Measurements from ENCODE around the gene GTF3C2.

Gene GTF3C2

GRCh38 chr2:27379383-27379835, 22.8 kb upstream of the GTF3C2 start:
- no peak for DNase-seq (ENCODE audit: low read depth)
- H3K4me3 ChIP-seq (ENCODE audit: low read depth, low read length) = peak overlapping the region; percentile 80
- TF ChIP-seq POLR2A (IDR thresholded peaks at IDR 0.05; ENCODE audit: extremely low read depth, insufficient read length) (no peak), MAX (IDR thresholded peaks at IDR 0.05; ENCODE audit: low read depth, low read length) (no peak), MYC (IDR thresholded peaks at IDR 0.05; ENCODE audit: low read depth, low read length) (no peak)
- TF ChIP-seq, protein P1, sequence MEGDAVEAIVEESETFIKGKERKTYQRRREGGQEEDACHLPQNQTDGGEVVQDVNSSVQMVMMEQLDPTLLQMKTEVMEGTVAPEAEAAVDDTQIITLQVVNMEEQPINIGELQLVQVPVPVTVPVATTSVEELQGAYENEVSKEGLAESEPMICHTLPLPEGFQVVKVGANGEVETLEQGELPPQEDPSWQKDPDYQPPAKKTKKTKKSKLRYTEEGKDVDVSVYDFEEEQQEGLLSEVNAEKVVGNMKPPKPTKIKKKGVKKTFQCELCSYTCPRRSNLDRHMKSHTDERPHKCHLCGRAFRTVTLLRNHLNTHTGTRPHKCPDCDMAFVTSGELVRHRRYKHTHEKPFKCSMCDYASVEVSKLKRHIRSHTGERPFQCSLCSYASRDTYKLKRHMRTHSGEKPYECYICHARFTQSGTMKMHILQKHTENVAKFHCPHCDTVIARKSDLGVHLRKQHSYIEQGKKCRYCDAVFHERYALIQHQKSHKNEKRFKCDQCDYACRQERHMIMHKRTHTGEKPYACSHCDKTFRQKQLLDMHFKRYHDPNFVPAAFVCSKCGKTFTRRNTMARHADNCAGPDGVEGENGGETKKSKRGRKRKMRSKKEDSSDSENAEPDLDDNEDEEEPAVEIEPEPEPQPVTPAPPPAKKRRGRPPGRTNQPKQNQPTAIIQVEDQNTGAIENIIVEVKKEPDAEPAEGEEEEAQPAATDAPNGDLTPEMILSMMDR (IDR thresholded peaks at IDR 0.05; ENCODE audit: low read depth, low read length) = no peak

DNA sequence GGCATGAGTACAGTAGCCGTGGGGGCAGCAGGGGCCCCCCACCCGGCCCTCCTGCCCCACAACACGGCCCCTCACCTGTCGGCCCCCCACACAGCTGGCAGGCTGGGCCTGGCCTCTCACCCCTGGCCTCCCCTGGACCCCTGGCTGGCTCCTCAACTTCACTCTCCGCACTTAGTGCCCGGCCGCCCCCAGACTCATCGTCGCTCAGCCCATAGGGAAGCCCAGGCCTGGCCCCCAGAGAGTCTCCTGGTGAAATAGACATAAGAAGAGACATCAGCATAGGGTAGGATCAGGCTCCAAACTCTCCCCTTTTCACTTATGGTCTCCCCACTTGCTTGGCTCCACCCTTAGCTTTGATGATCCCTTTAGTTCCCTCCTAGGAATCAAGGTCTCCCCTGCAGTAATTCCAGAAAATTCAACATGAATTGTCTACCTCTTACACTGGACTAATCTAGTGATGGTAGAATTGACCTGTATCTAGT, 22.3 kb upstream of the GTF3C2 start:
- TF ChIP-seq MYC (IDR thresholded peaks at IDR 0.05; ENCODE audit: low read depth, low read length) (no peak), MAX (IDR thresholded peaks at IDR 0.05; ENCODE audit: low read depth, low read length) (no peak), POLR2A (IDR thresholded peaks at IDR 0.05; ENCODE audit: extremely low read depth, insufficient read length) (no peak)
- TF ChIP-seq, protein P1 (IDR thresholded peaks at IDR 0.05; ENCODE audit: low read depth, low read length) = no peak
- H3K4me3 ChIP-seq (ENCODE audit: low read depth, low read length) = peak overlapping the region; percentile 80

DNA sequence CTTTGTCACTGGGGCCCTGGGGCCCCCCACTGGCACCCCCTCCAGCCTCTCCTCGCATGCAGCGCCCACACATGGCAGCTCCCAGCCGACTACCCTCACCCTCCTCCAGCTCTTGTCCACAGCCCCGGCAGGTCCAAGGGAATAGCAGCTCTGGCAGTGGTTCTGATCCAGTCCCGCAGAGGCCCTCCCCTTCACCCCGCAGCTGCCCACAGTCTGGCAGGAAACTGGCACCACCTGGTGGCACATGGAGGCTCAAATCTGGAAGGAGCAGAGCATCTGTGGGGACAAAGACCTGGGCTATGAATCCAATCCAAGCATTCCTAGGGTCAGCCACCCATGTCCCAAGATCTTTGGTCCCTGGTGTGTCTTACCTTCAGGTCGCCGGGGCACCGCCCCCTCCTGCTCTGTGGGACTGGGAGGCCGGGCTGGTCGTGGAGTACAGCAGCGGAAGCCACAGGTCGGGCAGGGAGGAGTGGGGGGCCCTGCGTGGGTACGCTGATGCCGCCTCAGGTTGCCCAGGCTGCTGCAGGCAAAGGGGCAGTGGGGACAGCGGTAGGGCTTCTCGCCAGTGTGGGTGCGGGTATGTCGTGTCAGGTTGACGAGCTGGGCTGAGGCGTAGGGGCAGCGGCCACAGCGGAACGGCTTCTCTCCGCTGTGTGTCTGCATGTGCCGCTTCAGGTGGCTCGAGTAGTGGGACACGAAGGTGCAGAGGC, 21.7 kb upstream of the GTF3C2 start:
- TF ChIP-seq, protein P1 (IDR thresholded peaks at IDR 0.05; ENCODE audit: low read depth, low read length) = peak; percentile 32
- no peak for TF ChIP-seq POLR2A (IDR thresholded peaks at IDR 0.05; ENCODE audit: extremely low read depth, insufficient read length)
- H3K4me3 ChIP-seq (ENCODE audit: low read depth, low read length) = no peak overlapping the region
- no peak for DNase-seq (ENCODE audit: low read depth)

More for the DNA sequence above, 22.3 kb upstream of the GTF3C2 start:
- DNase-seq (ENCODE audit: low read depth) = no peak

- no peak for DNase-seq (ENCODE audit: low read depth)
- H3K4me3 ChIP-seq (ENCODE audit: low read depth, low read length) = no peak overlapping the region
- TF ChIP-seq MAX (IDR thresholded peaks at IDR 0.05; ENCODE audit: low read depth, low read length) (no peak), POLR2A (IDR thresholded peaks at IDR 0.05; ENCODE audit: extremely low read depth, insufficient read length) (peak; percentile 22)
Measured at GRCh38 chr2:27377618-27378095, 21.1 kb upstream of the GTF3C2 start.

GRCh38 chr2:27376866-27377617, 20.5 kb upstream of the GTF3C2 start:
- TF ChIP-seq MAX (IDR thresholded peaks at IDR 0.05; ENCODE audit: low read depth, low read length) = no peak
- no peak for TF ChIP-seq MYC (IDR thresholded peaks at IDR 0.05; ENCODE audit: low read depth, low read length)
- TF ChIP-seq POLR2A (IDR thresholded peaks at IDR 0.05; ENCODE audit: extremely low read depth, insufficient read length) = no peak
- DNase-seq (ENCODE audit: low read depth) = no peak
- H3K4me3 ChIP-seq (ENCODE audit: low read depth, low read length) = no peak overlapping the region

DNA sequence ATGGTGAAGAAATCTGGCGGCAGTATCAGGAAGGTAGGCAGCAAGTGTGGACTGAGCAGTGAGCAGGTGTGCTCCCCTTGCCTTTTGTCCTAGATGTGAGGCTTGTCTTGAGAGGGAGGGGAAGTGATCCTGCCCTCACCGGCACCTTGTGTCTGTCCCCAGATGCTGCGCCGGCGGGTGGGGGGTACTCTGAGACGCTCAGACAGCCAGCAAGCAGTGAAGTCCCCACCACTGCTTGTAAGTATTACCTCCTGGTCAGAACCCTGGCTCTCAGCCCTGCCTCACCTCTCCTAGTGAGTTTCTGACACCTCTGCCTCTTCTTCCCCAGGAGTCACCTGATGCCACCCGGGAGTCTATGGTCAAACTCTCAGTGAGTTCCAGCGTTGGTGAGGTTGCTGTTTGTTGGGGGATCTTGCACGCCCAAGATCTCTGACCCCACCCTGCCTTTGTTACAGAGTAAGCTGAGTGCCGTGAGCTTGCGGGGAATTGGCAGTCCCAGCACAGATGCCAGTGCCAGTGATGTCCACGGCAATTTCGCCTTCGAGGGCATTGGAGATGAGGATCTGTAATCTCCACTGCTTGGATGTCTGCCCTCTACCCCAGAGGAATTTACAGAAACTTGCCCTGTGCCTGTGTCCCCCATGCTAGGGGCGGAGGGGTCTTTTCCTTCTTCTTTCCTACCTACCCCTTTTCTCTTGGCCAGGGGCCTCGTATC, 19.7 kb upstream of the GTF3C2 start:
- no peak for DNase-seq (ENCODE audit: low read depth)
- no peak for TF ChIP-seq MAX (IDR thresholded peaks at IDR 0.05; ENCODE audit: low read depth, low read length)
- TF ChIP-seq, protein P1 (IDR thresholded peaks at IDR 0.05; ENCODE audit: low read depth, low read length) = no peak
- no peak for TF ChIP-seq POLR2A (IDR thresholded peaks at IDR 0.05; ENCODE audit: extremely low read depth, insufficient read length)
- TF ChIP-seq MYC (IDR thresholded peaks at IDR 0.05; ENCODE audit: low read depth, low read length) = no peak
- H3K4me3 ChIP-seq (ENCODE audit: low read depth, low read length) = no peak overlapping the region
